CD8-positive, alpha-beta memory T cell (primary cell): Measurements from ENCODE around the gene OR2Z1. TPM values are rescaled to one million over a fixed set of nuclear protein-coding genes. Genes with fewer than 3 reads are reported as not detected.
"Not testable (repeated sequence)": the region's sequence is repeated elsewhere in the genome, so short reads cannot be mapped to it uniquely, and the experiment has no call there.

Experiments
- CTCF ChIA-PET: fragments of 350-600 bp; sonication (Branson Sonifier 250); formaldehyde crosslinking; loops from one replicate; lab custom pipeline; 2021; ENCODE audit warnings: antibody characterized with exemption; lab: Charles Lee
- POLR2A ChIA-PET: fragments of 350-600 bp; sonication (Branson Sonifier 250); formaldehyde crosslinking; loops from one replicate; lab custom pipeline; 2021; ENCODE audit warnings: antibody characterized with exemption; lab: Charles Lee
- DNase-seq, 5 donors: peaks; one replicate each; pipeline versions ENCODE4 v3.0.0 to v3.0.0-alpha.2; 2020 to 2022; ENCODE audit warnings: mixed read lengths in 1 of 5
- H3K27ac ChIP-seq: one replicate; pipeline ENCODE4 v1.7.0; 2013; ENCODE audit warnings: low read depth, mild to moderate bottlenecking, low read length, moderate library complexity
- H3K27me3 ChIP-seq: 2 replicates; pipeline ENCODE4 v1.7.0; 2013; ENCODE audit warnings: low read length, mild to moderate bottlenecking; ENCODE audit not compliant: insufficient read depth, poor library complexity, severe bottlenecking
- H3K36me3 ChIP-seq: 2 replicates; pipeline ENCODE4 v1.7.0; 2013; ENCODE audit warnings: mild to moderate bottlenecking, low read length, moderate library complexity; ENCODE audit not compliant: insufficient read depth
- H3K4me1 ChIP-seq: 2 replicates; pipeline ENCODE4 v1.7.0; 2013; ENCODE audit warnings: mild to moderate bottlenecking, low read length, moderate library complexity; ENCODE audit not compliant: insufficient read depth
- H3K4me3 ChIP-seq: 2 replicates; pipeline ENCODE4 v1.7.0; 2013; ENCODE audit warnings: mild to moderate bottlenecking, low read length
- H3K9me3 ChIP-seq: 2 replicates; pipeline ENCODE4 v1.7.0; 2013; ENCODE audit warnings: mild to moderate bottlenecking, low read length
- H3K27ac Mint-ChIP-seq, 8 donors: one replicate each; pipeline ENCODE4 v1.8.0; 2020 to 2021; ENCODE audit warnings: mixed read lengths in 8 of 8, mild to moderate bottlenecking in 6 of 8, inconsistent platforms in 3 of 8, moderate library complexity in 3 of 8
- H3K27me3 Mint-ChIP-seq, 2 donors: one replicate each; pipeline ENCODE4 v1.8.0; 2020 to 2021; ENCODE audit warnings: mixed read lengths in 2 of 2, mild to moderate bottlenecking in 1 of 2, moderate library complexity in 1 of 2
- H3K36me3 Mint-ChIP-seq, 3 donors: one replicate each; pipeline ENCODE4 v1.8.0; 2020 to 2021; ENCODE audit warnings: mixed read lengths in 3 of 3, inconsistent platforms in 1 of 3, mild to moderate bottlenecking in 1 of 3
- H3K4me1 Mint-ChIP-seq, 3 donors: one replicate each; pipeline ENCODE4 v1.8.0; 2020 to 2021; ENCODE audit warnings: mixed read lengths in 3 of 3, inconsistent platforms in 1 of 3, mild to moderate bottlenecking in 1 of 3
- H3K4me3 Mint-ChIP-seq, 7 donors: one replicate each; pipeline ENCODE4 v1.8.0; 2020 to 2021; ENCODE audit warnings: mixed read lengths in 7 of 7, mild to moderate bottlenecking in 6 of 7, moderate library complexity in 4 of 7, inconsistent platforms in 2 of 7
- H3K9me3 Mint-ChIP-seq, 5 donors: one replicate each; pipeline ENCODE4 v1.8.0; 2020 to 2022; ENCODE audit warnings: mixed read lengths in 5 of 5, mild to moderate bottlenecking in 3 of 5, moderate library complexity in 2 of 5, inconsistent platforms in 1 of 5
- polyA plus RNA-seq: library from polyadenylated mRNA; unstranded; fragments of 300-500 nt; fragmentation: Illumina TruSeq; gene quantifications from one replicate; pipeline ENCODE4 v1.2.3, GENCODE V29; 2021
- total RNA-seq, 2 experiments: library from RNA; stranded (reverse); gene quantifications; one replicate each; pipeline ENCODE4 v1.2.3, GENCODE V29; 2021

Gene OR2Z1
- total and polyA plus RNA-seq, 3 experiments from 2014 or later: not detected

- H3K36me3 ChIP-seq, H3K9me3 Mint-ChIP-seq, H3K27ac Mint-ChIP-seq, CTCF ChIA-PET, H3K9me3 ChIP-seq, H3K4me1 ChIP-seq, H3K4me1 Mint-ChIP-seq, H3K27me3 ChIP-seq, POLR2A ChIA-PET, H3K4me3 Mint-ChIP-seq, H3K4me3 ChIP-seq, H3K36me3 Mint-ChIP-seq, H3K27me3 Mint-ChIP-seq, H3K27ac ChIP-seq, DNase-seq: not testable (repeated sequence)
Observed at GRCh38 chr19:8769265-8769664, 47.8 kb downstream of the OR2Z1 start.

- H3K27me3 Mint-ChIP-seq, H3K4me1 ChIP-seq, H3K4me3 Mint-ChIP-seq, H3K36me3 ChIP-seq, H3K9me3 Mint-ChIP-seq, H3K4me3 ChIP-seq, CTCF ChIA-PET, H3K27ac ChIP-seq, POLR2A ChIA-PET, H3K36me3 Mint-ChIP-seq, DNase-seq, H3K4me1 Mint-ChIP-seq, H3K9me3 ChIP-seq, H3K27me3 ChIP-seq, H3K27ac Mint-ChIP-seq: not testable (repeated sequence)
Observed at GRCh38 chr19:8773587-8773986, 52.2 kb downstream of the OR2Z1 start.

Other genes with a start within 250 kb of the OR2Z1 start
- under 1 TPM; 0.55 to 0.64 TPM for gene PRAM1, start 219.0 kb upstream of the OR2Z1 start, total RNA-seq
- 0.39 TPM for gene PRAM1, start 219.0 kb upstream of the OR2Z1 start, polyA plus RNA-seq
- gene ZNF414, start 207.5 kb upstream of the OR2Z1 start, total RNA-seq: 10 to 100 TPM; 25.7 to 26.0 TPM
- gene ZNF414, start 207.5 kb upstream of the OR2Z1 start, polyA plus RNA-seq: 18.0 TPM
- gene MYO1F, start 144.2 kb upstream of the OR2Z1 start, total RNA-seq: 10 to 100 TPM; 68.0 to 81.3 TPM
- 161 TPM for gene MYO1F, start 144.2 kb upstream of the OR2Z1 start, polyA plus RNA-seq
- 10 to 100 TPM; 13.2 to 16.2 TPM for gene ADAMTS10, start 110.9 kb upstream of the OR2Z1 start, total RNA-seq
- gene ADAMTS10, start 110.9 kb upstream of the OR2Z1 start, polyA plus RNA-seq: 1.3 TPM
- not detected for gene NFILZ, start 91.0 kb upstream of the OR2Z1 start, total RNA-seq
- gene NFILZ, start 91.0 kb upstream of the OR2Z1 start, polyA plus RNA-seq: not detected
- gene ACTL9, start 22.8 kb upstream of the OR2Z1 start, total RNA-seq: not detected
- not detected for gene ACTL9, start 22.8 kb upstream of the OR2Z1 start, polyA plus RNA-seq
- gene ZNF558, start 110.7 kb downstream of the OR2Z1 start, total RNA-seq: 10 to 100 TPM; 23.9 to 25.2 TPM
- gene ZNF558, start 110.7 kb downstream of the OR2Z1 start, polyA plus RNA-seq: 7.3 TPM
- gene MBD3L1, start 110.7 kb downstream of the OR2Z1 start, total RNA-seq: not detected
- not detected for gene MBD3L1, start 110.7 kb downstream of the OR2Z1 start, polyA plus RNA-seq